NCI-H1105 (cell line): ENCODE measurements around the gene GIMAP8.
"Not testable (repeated sequence)": the region's sequence is repeated elsewhere in the genome, so short reads cannot be mapped to it uniquely, and the experiment has no call there.

ENCODE experiments used
- DNase-seq: peaks from one replicate; lab custom pipeline; 2025; lab: John Stamatoyannopoulos, UW

GIMAP8 gene

GRCh38 chr7:150464962-150465361 lies 14.5 kb downstream of the GIMAP8 start:
- DNase-seq = no peak

- DNase-seq = no peak
Measured at GRCh38 chr7:150465414-150465813, 15.0 kb downstream of the GIMAP8 start.

GRCh38 chr7:150466477-150466876 lies 16.0 kb downstream of the GIMAP8 start:
- no peak for DNase-seq

- DNase-seq = no peak
Measured at GRCh38 chr7:150468241-150468640, 17.8 kb downstream of the GIMAP8 start.

GRCh38 chr7:150471886-150472285 lies 21.5 kb downstream of the GIMAP8 start:
- DNase-seq = no peak

GRCh38 chr7:150473902-150474301 lies 23.5 kb downstream of the GIMAP8 start:
- no peak for DNase-seq

- no peak for DNase-seq
Measured at GRCh38 chr7:150476285-150476684, 25.9 kb downstream of the GIMAP8 start.

GRCh38 chr7:150476819-150477631 lies 26.6 kb downstream of the GIMAP8 start:
- no peak for DNase-seq

- no peak for DNase-seq
Measured at GRCh38 chr7:150479023-150479716, 28.7 kb downstream of the GIMAP8 start.

- DNase-seq = no peak
Measured at GRCh38 chr7:150481186-150481920, 30.9 kb downstream of the GIMAP8 start.

- no peak for DNase-seq
Measured at GRCh38 chr7:150481922-150482321, 31.5 kb downstream of the GIMAP8 start.

GRCh38 chr7:150483514-150483913 lies 33.1 kb downstream of the GIMAP8 start:
- DNase-seq = not testable (repeated sequence)

- DNase-seq = not testable (repeated sequence)
Measured at GRCh38 chr7:150484071-150484470, 33.6 kb downstream of the GIMAP8 start.

- no peak for DNase-seq
Measured at GRCh38 chr7:150487625-150488024, 37.2 kb downstream of the GIMAP8 start.

- no peak for DNase-seq
Measured at GRCh38 chr7:150489782-150490181, 39.4 kb downstream of the GIMAP8 start.

GRCh38 chr7:150493442-150493841 lies 43.0 kb downstream of the GIMAP8 start:
- DNase-seq = not testable (repeated sequence)

GRCh38 chr7:150502519-150502918 lies 52.1 kb downstream of the GIMAP8 start:
- DNase-seq = no peak

GRCh38 chr7:150503155-150503554 lies 52.7 kb downstream of the GIMAP8 start:
- no peak for DNase-seq

- DNase-seq = no peak
Measured at GRCh38 chr7:150503581-150503980, 53.2 kb downstream of the GIMAP8 start.

GRCh38 chr7:150507947-150508602 lies 57.6 kb downstream of the GIMAP8 start:
- no peak for DNase-seq

GRCh38 chr7:150511048-150511447 lies 60.6 kb downstream of the GIMAP8 start:
- DNase-seq = no peak

- no peak for DNase-seq
Measured at GRCh38 chr7:150513758-150514157, 63.3 kb downstream of the GIMAP8 start.
